ACC112 (cell line): ENCODE results near the gene ASGR2.

Experiments used
- H2AFZ ChIP-seq: fragments of 200-600 bp; sonication (generic); one replicate; pipeline ENCODE4 v1.6.0; 2017; ENCODE audit warnings: antibody characterized with exemption, low read length; ENCODE audit not compliant: unreplicated experiment
- H3K27ac ChIP-seq: fragments of 200-600 bp; sonication (generic); 2 replicates; pipeline ENCODE4 v1.5.1; 2014; ENCODE audit warnings: low read depth, mild to moderate bottlenecking, antibody characterized with exemption, low read length, moderate library complexity
- H3K27me3 ChIP-seq: fragments of 200-600 bp; sonication (generic); 2 replicates; pipeline ENCODE4 v1.6.1; 2014; ENCODE audit warnings: mild to moderate bottlenecking, antibody characterized with exemption, low read length, moderate library complexity, mixed read lengths; ENCODE audit not compliant: insufficient read depth
- H3K36me3 ChIP-seq: fragments of 200-600 bp; sonication (generic); 2 replicates; pipeline ENCODE4 v1.6.1; 2016; ENCODE audit warnings: mild to moderate bottlenecking, antibody characterized with exemption, low read length, moderate library complexity, mixed read lengths; ENCODE audit not compliant: insufficient read depth
- H3K4me1 ChIP-seq: fragments of 200-600 bp; sonication (generic); one replicate; pipeline ENCODE4 v1.6.1; 2016; ENCODE audit warnings: low read length, mixed read lengths; ENCODE audit not compliant: insufficient read depth, unreplicated experiment, control insufficient read depth
- H3K4me3 ChIP-seq: fragments of 200-600 bp; sonication (generic); 2 replicates; pipeline ENCODE4 v1.5.1; 2014; ENCODE audit warnings: mild to moderate bottlenecking, low read depth, low read length
- H3K79me2 ChIP-seq: fragments of 200-600 bp; sonication (generic); one replicate; pipeline ENCODE4 v1.6.0; 2016; ENCODE audit warnings: low read length; ENCODE audit not compliant: control insufficient read depth, unreplicated experiment, insufficient read depth

Gene ASGR2

DNA sequence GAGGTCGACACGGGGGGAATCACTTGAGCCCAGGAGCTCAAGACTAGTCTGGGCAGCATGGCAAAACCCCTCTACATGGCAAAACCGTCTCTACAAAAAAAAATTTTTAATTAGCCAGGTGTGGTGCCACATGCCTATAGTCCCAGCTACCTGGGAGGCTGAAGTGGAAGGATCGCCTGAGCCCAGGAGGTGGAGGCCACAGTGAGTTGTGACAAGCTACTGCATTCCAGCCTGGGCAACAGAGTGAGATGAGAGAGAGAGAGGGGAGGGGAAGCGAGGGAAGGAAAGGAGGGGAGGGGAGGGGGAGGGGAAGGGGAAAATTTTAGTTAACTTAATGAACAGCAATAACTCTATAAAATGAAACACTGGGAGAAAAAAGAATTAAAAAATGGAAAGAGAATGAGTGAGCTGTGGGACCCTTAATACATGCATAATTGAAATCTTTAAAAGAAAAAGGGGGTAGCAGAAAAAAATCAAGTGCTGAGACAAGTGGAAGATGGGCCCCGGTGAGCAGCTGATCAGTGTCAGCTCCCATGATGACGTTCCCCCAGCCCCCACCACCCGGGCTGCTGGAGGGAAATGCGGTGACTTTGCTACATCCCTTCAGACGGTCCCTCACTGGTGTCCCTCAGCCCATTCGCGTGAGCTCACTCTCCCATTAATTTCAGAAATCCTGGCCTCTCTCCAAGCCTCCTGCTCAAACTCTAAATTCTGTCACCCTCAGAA, 2.7 kb downstream of the ASGR2 start:
- H3K36me3 ChIP-seq = no peaks in the 10 kb centered on the region
- no peak overlapping the region for H3K27ac ChIP-seq
- H3K27me3 ChIP-seq = 0 out of 2 replicates have a peak, but pooled peaks cover 3% of the 10 kb centered on the region
- no peak overlapping the region for H2AFZ ChIP-seq
- H3K4me3 ChIP-seq = no peak overlapping the region
- no peaks in the 10 kb centered on the region for H3K4me1 ChIP-seq
- H3K79me2 ChIP-seq = no peaks in the 10 kb centered on the region

DNA sequence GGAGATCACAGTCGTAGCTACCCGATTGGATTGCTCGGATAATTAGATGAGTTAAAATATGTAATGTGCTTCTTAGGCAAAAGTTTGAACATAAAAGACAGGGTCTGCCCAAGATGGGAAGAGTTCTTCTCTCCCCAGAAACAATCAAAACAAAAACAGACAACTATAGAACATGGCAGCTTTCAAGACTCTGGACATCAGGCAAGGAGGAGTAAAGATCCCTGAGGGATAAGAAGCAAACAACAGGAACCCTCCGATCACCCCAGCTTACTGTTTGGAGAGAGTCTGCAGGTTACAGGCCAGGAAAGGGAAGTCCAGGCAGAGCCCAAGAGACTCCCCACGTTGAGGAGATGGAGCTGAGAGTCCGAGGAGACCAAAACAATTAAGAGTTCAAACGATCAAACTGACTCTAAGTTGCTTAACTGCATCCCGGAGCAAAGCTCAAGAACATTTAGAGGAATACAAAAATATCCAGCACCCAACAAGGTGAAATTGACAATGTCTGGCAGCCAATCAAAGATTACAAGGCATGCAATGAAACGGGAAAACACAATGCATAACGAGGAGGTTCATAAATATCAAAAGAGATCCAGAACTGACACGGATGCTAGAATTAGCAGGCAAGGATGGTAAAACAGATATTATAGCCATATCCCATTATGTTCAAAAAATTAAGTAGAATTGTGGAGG, 3.9 kb downstream of the ASGR2 start:
- Histone ChIP-seq H3K36me3 (no peaks in the 10 kb centered on the region), H3K4me1 (no peaks in the 10 kb centered on the region), H3K27me3 (0 out of 2 replicates have a peak, but pooled peaks cover 3% of the 10 kb centered on the region), H3K79me2 (no peaks in the 10 kb centered on the region), H2AFZ (no peak overlapping the region), H3K27ac (no peak overlapping the region), H3K4me3 (no peak overlapping the region)

DNA sequence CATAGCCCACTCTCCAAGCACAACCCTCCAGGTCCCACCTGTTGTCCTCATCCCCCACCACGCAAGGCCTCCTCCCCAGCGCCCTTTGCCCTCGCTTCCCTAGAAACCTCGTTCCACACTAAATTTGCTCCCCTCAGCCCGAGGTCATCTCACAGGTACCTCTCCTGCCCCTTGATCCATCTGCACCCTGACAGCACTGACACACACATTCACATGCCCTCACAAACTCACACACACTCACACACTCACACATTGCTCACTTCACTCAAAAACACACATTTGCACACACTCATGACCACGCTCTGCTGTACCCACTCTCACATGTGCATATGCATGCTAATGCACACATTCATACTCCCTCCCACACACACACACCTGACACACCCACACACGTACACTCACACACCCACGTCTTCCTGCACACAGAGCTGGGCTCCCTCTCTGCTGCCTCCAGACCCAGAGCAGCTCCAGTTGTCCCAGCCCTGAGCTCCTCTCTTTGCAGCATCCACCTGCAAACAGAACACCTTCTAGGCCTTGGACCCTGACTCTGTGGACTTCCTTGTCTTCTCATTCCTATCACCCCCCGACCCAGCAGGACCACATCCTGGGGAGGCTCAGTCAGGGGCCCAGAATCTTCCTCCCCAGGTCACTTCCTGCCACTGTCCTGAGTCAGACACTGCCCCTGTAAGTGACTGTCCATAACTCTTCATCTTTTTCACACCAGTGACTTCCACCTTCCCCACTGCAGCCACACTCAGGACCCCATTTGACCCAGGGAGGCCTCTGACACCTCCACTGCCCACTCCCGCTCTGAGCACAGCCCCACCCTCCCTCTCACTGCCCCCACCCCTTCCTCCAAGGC, 4.9 kb downstream of the ASGR2 start:
- Histone ChIP-seq H3K36me3 (no peaks in the 10 kb centered on the region), H3K27ac (no peak overlapping the region), H3K4me1 (no peaks in the 10 kb centered on the region), H3K27me3 (0 out of 2 replicates have a peak, but pooled peaks cover 3% of the 10 kb centered on the region), H2AFZ (no peak overlapping the region), H3K79me2 (no peaks in the 10 kb centered on the region), H3K4me3 (no peak overlapping the region)

DNA sequence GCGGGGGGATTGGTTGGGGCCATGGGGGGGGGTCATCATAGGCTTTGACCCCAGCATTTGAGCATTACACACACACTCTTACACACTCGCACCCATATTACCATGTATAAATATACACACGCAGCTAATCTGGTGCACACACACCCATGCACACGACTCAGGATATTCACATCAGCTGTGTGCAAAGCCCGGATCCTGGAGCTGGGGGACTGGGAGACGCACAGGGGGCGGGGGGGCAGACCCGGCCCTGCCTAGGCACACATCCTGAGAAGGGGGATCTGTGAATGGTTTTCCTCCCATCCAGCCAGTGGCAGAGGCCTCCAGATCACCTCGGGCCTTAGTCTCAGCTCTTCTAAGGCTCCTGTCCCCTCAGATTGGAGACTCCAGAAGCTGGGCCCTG, 5.6 kb downstream of the ASGR2 start:
- Histone ChIP-seq H2AFZ (no peak overlapping the region), H3K4me3 (no peak overlapping the region), H3K36me3 (no peaks in the 10 kb centered on the region), H3K27ac (no peak overlapping the region), H3K79me2 (no peaks in the 10 kb centered on the region), H3K4me1 (no peaks in the 10 kb centered on the region), H3K27me3 (0 out of 2 replicates have a peak, but pooled peaks cover 3% of the 10 kb centered on the region)

DNA sequence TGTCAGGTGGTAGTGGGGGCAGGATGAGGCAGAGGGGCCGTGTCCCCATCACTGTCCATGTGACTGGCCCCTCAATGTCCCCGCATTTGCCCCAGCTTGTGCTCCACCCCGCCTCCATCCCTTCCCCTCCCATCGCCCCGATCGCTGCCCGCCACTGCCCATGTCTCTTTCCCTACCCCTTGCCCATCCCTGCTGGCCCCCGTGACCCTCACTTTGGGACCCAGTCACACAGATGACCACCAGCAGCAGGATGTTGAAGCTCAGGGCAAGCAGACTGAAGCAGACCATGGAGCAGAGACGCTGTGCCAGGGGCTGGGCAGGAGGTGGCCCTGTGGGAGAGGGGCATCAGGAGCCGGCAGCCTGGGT, 6.1 kb downstream of the ASGR2 start:
- Histone ChIP-seq H3K4me3 (no peak overlapping the region), H3K4me1 (no peaks in the 10 kb centered on the region), H3K27ac (no peak overlapping the region), H3K36me3 (no peaks in the 10 kb centered on the region), H3K27me3 (peaks cover 3% of the 10 kb centered on the region; the same call in 1 of the 2 replicates), H3K79me2 (no peaks in the 10 kb centered on the region), H2AFZ (no peak overlapping the region)

DNA sequence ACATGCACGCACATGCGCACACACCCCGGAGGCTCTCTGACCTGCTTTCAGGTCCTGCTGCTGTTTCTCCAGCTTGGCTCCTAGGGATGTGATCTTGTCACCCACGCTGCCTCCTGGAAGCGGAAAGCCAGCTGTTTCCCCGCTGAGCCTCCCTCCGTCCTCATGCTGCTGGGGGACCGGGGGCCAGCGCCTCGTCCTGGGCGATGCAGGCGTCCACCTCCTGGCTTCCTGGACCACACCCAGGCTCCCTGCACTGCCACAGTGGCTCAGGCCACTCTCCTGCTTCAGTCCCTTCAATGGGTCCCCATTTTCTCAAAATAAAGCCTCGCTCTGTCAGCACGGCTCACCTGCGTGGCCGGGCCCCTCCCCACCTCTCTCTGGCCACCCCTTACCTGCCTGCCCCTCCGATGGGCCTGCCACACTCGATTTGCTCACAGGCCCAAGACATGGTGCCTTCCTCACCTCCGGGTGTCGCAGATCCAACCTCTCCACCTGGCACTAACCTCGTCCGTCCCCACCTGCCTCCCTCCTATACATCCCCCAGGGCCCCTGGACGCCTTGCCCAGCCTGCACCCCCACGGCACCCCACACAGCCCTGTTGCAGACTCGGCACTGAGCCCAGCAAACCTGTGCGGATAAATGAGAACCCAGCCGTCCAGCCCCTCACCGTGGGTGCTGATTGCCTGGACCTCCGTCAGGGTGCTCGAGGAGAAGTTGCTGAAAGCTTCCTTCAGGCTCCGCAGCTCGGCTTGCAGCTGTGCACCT, 6.6 kb downstream of the ASGR2 start:
- no peak overlapping the region for H2AFZ ChIP-seq
- no peaks in the 10 kb centered on the region for H3K79me2 ChIP-seq
- no peak overlapping the region for H3K4me3 ChIP-seq
- H3K27me3 ChIP-seq = peaks cover 9% of the 10 kb centered on the region
- H3K4me1 ChIP-seq = no peaks in the 10 kb centered on the region
- no peaks in the 10 kb centered on the region for H3K36me3 ChIP-seq
- H3K27ac ChIP-seq = no peak overlapping the region

DNA sequence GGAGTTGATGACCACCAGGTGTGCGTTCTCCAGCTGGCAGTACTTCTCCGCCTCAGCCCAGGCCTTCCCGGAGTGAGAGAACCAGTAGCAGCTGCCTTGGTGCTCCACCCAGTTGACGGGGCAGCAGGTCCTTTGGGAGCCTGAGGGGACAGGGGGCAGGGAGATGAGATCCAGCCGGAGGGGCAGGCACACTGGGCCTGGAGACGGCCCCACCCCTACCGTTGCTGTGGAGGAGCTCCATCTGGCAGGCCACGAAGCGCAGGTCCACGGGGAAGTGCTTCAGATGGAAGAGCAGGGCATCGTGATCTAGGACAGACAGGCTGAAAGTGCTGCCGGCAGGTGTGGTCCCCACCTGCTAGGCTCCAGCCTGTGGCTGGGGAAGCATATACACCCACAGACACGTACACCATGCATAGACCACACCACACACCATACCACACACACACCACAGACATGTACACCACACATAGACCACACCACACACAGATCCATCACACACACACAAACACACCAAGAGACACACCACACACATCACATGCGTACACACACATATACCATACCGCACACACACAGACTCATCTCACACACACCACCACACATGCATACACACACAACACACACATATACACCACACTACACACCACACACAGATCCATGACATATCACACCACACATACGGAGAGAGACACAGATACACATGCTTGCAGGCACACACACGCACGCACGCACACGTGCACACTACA, 7.4 kb downstream of the ASGR2 start:
- H3K36me3 ChIP-seq = no peaks in the 10 kb centered on the region
- H3K4me1 ChIP-seq = no peaks in the 10 kb centered on the region
- H3K79me2 ChIP-seq = no peaks in the 10 kb centered on the region
- no peak overlapping the region for H2AFZ ChIP-seq
- no peak overlapping the region for H3K4me3 ChIP-seq
- no peak overlapping the region for H3K27ac ChIP-seq
- peaks cover 16% of the 10 kb centered on the region for H3K27me3 ChIP-seq

DNA sequence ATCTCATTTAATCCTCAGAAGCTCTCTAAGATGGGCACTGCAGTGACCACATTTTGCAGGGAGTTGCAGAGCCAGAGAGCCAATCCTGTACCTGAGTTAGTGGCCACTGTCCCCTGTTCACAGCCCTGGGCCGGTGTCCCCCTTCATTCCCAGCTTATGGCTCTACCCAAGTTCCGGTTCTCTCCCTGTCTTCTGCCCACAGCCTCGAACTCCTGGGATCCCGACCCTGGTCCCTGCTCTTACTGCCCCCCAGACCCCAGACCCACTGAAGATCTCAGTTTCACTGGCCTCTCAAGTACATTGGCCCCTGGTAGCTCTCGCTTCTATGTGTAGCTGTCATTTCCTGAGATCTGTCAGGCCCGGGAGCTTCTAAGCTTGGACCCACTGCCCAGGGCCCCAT, 12.2 kb downstream of the ASGR2 start:
- H3K27me3 ChIP-seq = peaks cover 26% of the 10 kb centered on the region
- H3K4me3 ChIP-seq = no peak overlapping the region
- H2AFZ ChIP-seq = no peak overlapping the region
- no peak overlapping the region for H3K27ac ChIP-seq
- no peaks in the 10 kb centered on the region for H3K79me2 ChIP-seq
- H3K4me1 ChIP-seq = no peaks in the 10 kb centered on the region
- H3K36me3 ChIP-seq = no peaks in the 10 kb centered on the region

DNA sequence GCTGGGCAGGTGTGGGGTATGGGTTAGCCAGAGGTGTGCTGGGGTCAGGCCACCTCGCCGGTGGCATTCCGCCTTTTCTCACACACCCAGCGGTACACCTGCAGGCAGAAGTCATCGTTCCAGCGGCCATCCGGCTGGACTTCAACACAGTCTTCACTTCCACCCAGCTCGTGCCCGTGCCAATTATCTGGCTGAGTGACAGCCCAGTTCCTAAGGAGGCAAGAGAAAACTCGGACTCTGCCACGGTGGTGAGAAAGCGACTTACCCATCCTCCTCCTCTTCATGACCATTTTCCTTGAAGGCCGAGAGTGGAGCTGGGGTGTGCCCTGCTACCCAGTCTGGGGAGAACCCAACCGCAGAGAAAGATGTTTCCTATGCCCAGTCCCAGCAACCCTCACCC, 13.1 kb downstream of the ASGR2 start:
- H3K36me3 ChIP-seq = no peaks in the 10 kb centered on the region
- no peak overlapping the region for H2AFZ ChIP-seq
- no peaks in the 10 kb centered on the region for H3K4me1 ChIP-seq
- H3K4me3 ChIP-seq = no peak overlapping the region
- H3K27ac ChIP-seq = no peak overlapping the region
- H3K79me2 ChIP-seq = no peaks in the 10 kb centered on the region
- peaks cover 26% of the 10 kb centered on the region for H3K27me3 ChIP-seq
